Activated CD4-positive, CD25-positive, alpha-beta regulatory T cell treated with anti-CD3 and anti-CD28 coated beads, Interleukin-2, amount 50 U/mL, for 72 hours (primary cell): ENCODE measurements around the gene SPRED3.
A peak's percentile ranks its signal among the peaks of the same experiment; 100 is the strongest.
"Not testable (repeated sequence)": the region's sequence is repeated elsewhere in the genome, so short reads cannot be mapped to it uniquely, and the experiment has no call there.

Experiments
- DNase-seq: peaks from one replicate; pipeline ENCODE4 v3.0.0; 2021

SPRED3 gene

GRCh38 chr19:38392707-38393308, 4.3 kb downstream of the SPRED3 start:
- no peak for DNase-seq

GRCh38 chr19:38394488-38394887, 6.0 kb downstream of the SPRED3 start:
- peak; percentile 67 for DNase-seq

- DNase-seq: peak; percentile 53
Measured at GRCh38 chr19:38395381-38396114, 7.1 kb downstream of the SPRED3 start.

GRCh38 chr19:38399081-38399480, 10.6 kb downstream of the SPRED3 start:
- no peak for DNase-seq

GRCh38 chr19:38399537-38399936, 11.0 kb downstream of the SPRED3 start:
- DNase-seq: no peak

GRCh38 chr19:38400361-38400760, 11.9 kb downstream of the SPRED3 start:
- DNase-seq: no peak

- DNase-seq: no peak
Measured at GRCh38 chr19:38401148-38401547, 12.7 kb downstream of the SPRED3 start.

GRCh38 chr19:38402623-38402966, 14.1 kb downstream of the SPRED3 start:
- no peak for DNase-seq

- peak; percentile 99 for DNase-seq
Measured at GRCh38 chr19:38402967-38403674, 14.6 kb downstream of the SPRED3 start, which contains the start of gene FAM98C. FAM98C (plus strand) TSS chr19:38403093; CDS start chr19:38403154, 61 bp downstream.

- DNase-seq: no peak
Measured at GRCh38 chr19:38404858-38405257, 16.4 kb downstream of the SPRED3 start.

GRCh38 chr19:38405276-38405675, 16.8 kb downstream of the SPRED3 start:
- no peak for DNase-seq

GRCh38 chr19:38409631-38410133, 21.2 kb downstream of the SPRED3 start:
- DNase-seq: no peak

GRCh38 chr19:38410407-38410806, 21.9 kb downstream of the SPRED3 start:
- not testable (repeated sequence) for DNase-seq

GRCh38 chr19:38411041-38411712, 22.7 kb downstream of the SPRED3 start:
- DNase-seq: no peak

- not testable (repeated sequence) for DNase-seq
Measured at GRCh38 chr19:38411898-38412297, 23.4 kb downstream of the SPRED3 start.

GRCh38 chr19:38412491-38412890, 24.0 kb downstream of the SPRED3 start:
- DNase-seq: no peak

- no peak for DNase-seq
Measured at GRCh38 chr19:38412961-38413360, 24.5 kb downstream of the SPRED3 start.

- no peak for DNase-seq
Measured at GRCh38 chr19:38413416-38413815, 24.9 kb downstream of the SPRED3 start.

- DNase-seq: no peak
Measured at GRCh38 chr19:38417146-38417543, 28.6 kb downstream of the SPRED3 start.

GRCh38 chr19:38417544-38418506, 29.3 kb downstream of the SPRED3 start:
- peak; percentile 55 for DNase-seq

- DNase-seq: no peak
Measured at GRCh38 chr19:38420935-38421334, 32.4 kb downstream of the SPRED3 start.

GRCh38 chr19:38421856-38422255, 33.4 kb downstream of the SPRED3 start:
- DNase-seq: no peak
